ENCODE results near the gene MFSD8. TPM values are rescaled to one million over a fixed set of nuclear protein-coding genes. Genes with fewer than 3 reads are reported as not detected.
"Not testable (repeated sequence)": the region's sequence is repeated elsewhere in the genome, so short reads cannot be mapped to it uniquely, and the experiment has no call there.

The MFSD8 gene
- total RNA-seq, 1 donor from 2014 or later, result 65.6 TPM

DNA sequence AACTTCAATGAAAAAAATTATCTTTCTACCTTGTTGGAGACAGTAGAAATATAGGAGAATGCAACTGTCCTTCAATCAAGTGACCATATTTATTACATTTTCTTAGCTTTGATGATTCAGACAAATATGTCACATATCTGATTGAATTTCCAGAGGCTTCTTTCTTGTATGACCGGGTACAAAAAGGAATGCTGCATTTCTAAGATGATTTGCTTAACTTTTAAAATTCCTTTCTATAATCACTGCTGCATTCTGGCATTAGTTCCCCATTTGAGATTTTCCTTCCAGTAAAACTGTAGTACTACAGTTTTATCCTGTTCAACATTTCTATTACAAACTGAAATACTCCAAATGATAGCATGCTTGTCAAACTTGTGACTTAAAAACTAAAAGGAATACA is 5.2 kb downstream of the MFSD8 start:
- no peak for DNase-seq (ENCODE audit: low spot score in 2 of 2)
- FAIRE-seq, result no peak

- DNase-seq (ENCODE audit: low spot score in 2 of 2), result no peak
- no peak for FAIRE-seq
Measured at GRCh38 chr4:127957105-127957504, 7.9 kb downstream of the MFSD8 start.

DNA sequence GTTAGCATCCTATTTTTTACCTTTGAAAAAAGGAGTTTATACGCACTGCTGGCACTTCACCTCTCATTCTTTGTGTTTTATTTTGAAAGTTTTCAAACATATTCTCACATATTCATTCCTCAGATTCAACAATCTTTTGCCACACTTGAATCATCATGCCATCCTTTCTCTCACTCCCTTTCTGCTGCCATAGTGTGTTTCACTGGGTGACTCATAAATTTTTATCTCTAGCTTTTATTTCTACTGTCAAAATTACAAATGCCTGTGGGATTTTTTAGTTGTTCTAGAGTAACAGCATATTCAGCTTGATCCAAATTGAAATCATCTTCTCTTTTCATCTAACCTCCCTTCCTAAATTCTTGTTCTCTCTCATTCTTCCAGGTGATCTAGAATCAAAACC is 28.0 kb downstream of the MFSD8 start:
- FAIRE-seq, result no peak

GRCh38 chr4:127931836-127932235 is 33.1 kb downstream of the MFSD8 start:
- not testable (repeated sequence) for DNase-seq (ENCODE audit: low spot score in 2 of 2); FAIRE-seq

More for the DNA sequence above, 28.0 kb downstream of the MFSD8 start:
- no peak for DNase-seq (ENCODE audit: low spot score in 2 of 2)

DNA sequence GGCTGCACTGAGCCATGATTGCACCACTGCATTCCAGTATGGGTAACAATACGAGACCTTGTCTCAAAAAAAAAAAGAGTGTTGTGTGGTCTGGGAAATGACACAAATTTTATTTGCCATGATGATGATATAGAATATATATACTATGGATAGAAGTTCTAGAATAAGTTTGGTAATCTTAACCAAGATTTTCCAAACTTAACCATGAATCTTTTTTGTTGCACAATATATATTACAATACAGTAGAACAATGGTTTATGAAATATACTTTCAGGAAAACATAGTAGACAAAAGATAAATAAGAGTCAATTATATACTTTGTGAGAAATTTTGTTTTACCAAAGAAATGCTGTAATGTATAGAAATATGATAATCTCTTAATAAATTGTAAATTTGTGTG is 34.8 kb downstream of the MFSD8 start:
- DNase-seq (ENCODE audit: low spot score in 2 of 2), result no peak
- no peak for FAIRE-seq

- not testable (repeated sequence) for FAIRE-seq; DNase-seq (ENCODE audit: low spot score in 2 of 2)
Measured at GRCh38 chr4:127925720-127926119, 39.3 kb downstream of the MFSD8 start.

DNA sequence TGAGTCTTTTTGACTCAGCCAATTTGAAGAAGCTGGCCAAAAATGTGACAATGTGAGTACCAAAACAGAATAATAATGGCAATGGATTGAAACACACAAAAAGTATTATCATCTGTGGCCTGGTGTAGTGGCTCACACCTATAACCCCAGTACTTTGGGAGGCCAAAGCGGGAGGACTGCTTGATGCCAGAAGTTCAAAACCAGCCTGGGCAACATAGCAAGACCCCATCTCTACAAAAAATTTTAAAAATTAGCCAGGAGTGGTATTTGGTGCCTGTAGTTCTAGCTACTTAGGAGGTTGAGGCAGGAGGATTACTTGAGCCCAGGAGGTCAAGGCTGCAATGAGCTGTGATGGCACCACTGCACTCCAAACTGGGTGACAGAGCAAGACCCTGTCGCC is 42.7 kb downstream of the MFSD8 start:
- no peak for DNase-seq (ENCODE audit: low spot score in 2 of 2)
- FAIRE-seq, result no peak

- FAIRE-seq, result no peak
- no peak for DNase-seq (ENCODE audit: low spot score in 2 of 2)
Measured at GRCh38 chr4:127920521-127920920, 44.5 kb downstream of the MFSD8 start.

DNA sequence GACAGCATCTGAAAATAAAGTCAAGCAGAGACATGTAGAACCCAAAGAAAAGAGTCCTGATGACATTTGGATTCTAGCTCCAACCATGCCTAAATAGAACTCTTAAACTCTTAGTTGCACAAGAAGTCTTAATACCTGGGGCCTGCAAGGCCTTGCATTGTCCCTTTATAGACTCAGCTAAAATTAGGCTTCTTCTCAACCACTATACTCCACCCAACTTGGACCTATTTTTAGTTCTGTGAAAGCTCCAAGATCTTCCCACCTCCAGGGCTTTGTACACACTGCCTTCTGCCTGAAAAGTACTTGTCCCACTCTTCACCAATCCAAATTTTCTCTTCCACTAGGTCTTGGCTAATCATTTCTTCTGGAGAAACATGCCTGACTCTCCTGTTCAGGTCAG is 47.8 kb downstream of the MFSD8 start:
- DNase-seq (ENCODE audit: low spot score in 2 of 2) (no peak), FAIRE-seq (no peak)

GRCh38 chr4:127916512-127916911 is 48.5 kb downstream of the MFSD8 start:
- no peak for FAIRE-seq
- DNase-seq (ENCODE audit: low spot score in 2 of 2), result no peak

GRCh38 chr4:127905029-127905428 is 59.9 kb downstream of the MFSD8 start:
- FAIRE-seq, result no peak
- no peak for DNase-seq (ENCODE audit: low spot score in 2 of 2)

DNA sequence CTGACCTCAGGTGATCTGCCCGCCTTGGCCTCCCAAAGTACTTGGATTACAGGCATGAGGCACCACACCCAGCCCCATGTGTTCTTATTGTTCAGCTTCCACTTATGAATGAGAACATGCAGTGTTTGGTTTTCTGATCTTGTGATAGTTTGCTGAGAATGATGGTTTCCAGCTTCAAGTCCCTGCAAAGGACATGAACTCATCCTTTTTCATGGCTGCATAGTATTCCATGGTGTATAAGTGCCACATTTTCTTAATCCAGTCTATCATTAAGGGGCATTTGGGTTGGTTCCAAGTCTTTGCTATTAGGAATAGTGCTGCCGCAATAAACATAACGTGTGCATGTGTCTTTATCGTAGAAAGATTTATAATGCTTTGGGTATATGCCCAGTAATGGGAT is 65.3 kb downstream of the MFSD8 start:
- FAIRE-seq; DNase-seq (ENCODE audit: low spot score in 2 of 2): not testable (repeated sequence)

- no peak for FAIRE-seq
Measured at GRCh38 chr4:127896528-127896927, 68.4 kb downstream of the MFSD8 start.

GRCh38 chr4:127896069-127896468 is 68.9 kb downstream of the MFSD8 start:
- DNase-seq (ENCODE audit: low spot score in 2 of 2) (no peak), FAIRE-seq (no peak)

More at GRCh38 chr4:127896528-127896927, 68.4 kb downstream of the MFSD8 start:
- DNase-seq (ENCODE audit: low spot score in 2 of 2), result no peak

DNA sequence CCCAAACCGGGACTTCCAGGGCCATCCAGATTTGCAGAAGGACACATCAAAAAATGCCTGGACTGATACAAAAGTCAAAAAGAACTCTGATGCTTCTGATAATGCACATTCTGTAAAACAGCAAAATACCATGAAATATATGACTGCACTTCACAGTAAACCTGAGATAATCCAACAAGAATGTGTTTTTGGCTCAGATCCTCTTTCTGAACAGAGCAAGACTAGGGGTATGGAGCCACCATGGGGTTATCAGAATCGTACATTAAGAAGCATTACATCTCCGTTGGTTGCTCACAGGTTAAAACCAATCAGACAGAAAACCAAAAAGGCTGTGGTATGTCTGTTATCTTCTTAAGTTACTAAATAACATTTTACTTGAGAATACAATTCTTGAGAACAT is 75.1 kb downstream of the MFSD8 start:
- DNase-seq (ENCODE audit: low spot score in 2 of 2) (no peak), FAIRE-seq (no peak)

DNA sequence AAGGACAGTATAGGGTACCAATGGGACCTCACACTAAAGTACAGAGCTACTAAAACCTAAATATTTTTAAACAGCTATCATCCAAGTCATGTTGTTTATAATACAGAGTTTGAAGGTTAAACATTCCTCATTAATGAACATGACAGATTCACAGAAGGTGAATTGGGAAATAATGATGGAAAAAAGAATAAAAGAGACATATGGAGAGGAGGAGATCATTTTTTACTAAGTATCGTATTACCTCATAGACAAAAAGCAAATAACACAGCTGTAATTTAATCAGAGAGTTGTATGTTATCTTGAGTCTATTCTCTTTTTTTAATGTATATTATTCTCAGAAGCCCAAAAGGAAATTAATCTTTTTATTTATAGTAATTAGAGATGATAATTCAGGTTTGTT is 76.4 kb downstream of the MFSD8 start:
- FAIRE-seq (no peak), DNase-seq (ENCODE audit: low spot score in 2 of 2) (no peak)

GRCh38 chr4:127881563-127881864 is 83.5 kb downstream of the MFSD8 start:
- no peak for FAIRE-seq
- no peak for DNase-seq (ENCODE audit: low spot score in 2 of 2)

DNA sequence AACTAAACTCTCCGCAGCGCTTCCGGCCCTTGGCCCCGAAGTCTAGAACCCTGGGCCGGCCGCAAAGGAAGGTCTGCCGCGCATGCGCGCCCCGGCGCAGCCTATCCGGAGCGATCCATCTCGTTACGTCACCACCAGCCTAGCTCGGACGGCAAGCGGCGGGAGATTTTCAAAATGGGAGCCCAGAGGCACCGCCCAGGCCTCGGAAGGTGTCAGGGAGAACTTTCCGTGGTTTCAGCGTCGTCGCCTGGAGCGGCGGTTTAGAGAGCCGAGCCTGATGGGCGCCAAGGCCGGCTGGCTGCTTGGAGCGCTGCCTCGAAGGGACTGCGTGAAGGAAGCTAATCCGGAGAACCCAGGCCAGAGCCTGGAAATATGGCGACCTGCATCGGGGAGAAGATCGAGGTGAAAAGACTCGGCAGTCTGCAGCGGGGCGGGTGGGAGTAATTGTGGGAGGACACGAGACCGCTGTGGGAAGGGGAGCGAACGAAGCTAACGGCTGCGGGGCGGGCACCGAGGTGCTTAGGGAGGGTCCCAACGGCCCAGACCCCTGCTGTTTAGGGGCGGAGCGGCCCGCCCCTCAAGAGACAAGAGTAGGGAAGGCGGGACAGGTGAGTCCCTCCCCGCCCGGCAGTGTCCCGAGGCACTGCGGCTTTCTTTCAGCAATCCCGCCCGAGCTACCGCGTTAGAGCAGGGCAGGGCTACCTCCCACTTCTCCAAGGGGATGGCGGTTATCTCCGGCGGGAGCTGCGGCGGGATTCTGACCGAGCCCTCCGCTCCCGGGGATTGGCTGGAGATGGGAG is 84.0 kb downstream of the MFSD8 start, which contains the start of gene PLK4:
Gene PLK4 (plus strand): TSS at position 131 of the 800 bp plus-strand sequence. CDS start 242 bp downstream, at position 373.
- peak; percentile 8 for FAIRE-seq
- DNase-seq (ENCODE audit: low spot score in 2 of 2), result peak; percentile 63 to 92

GRCh38 chr4:127875791-127876190 is 89.2 kb downstream of the MFSD8 start:
- DNase-seq (ENCODE audit: low spot score in 2 of 2), result no peak
- FAIRE-seq, result no peak

DNA sequence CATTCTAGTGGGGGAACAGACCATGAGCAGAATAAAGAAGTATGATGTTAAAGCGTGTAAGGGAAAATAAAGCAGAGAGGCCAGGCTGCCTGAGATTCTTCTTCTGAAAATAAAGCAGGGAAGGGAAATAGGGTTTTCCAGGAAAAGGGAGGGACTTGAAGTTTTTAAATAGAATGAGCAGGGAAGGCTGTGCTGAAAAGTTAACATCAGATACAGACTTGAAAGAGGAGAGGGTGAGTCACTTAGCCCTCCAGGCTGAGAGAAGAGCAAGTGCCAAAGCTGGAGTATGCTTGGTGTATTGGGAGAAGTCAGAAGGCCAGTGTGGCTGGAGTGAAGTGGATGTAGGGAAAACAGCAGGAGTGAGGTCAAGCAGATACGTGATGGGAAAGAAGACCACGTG is 94.3 kb downstream of the MFSD8 start:
- peak in 1 of 2 donors; percentile 12 for DNase-seq (ENCODE audit: low spot score in 2 of 2)
- no peak for FAIRE-seq

GRCh38 chr4:127870281-127870680 is 94.7 kb downstream of the MFSD8 start:
- DNase-seq (ENCODE audit: low spot score in 2 of 2) (no peak), FAIRE-seq (no peak)

- no peak for DNase-seq (ENCODE audit: low spot score in 2 of 2)
- FAIRE-seq, result no peak
Measured at GRCh38 chr4:127868196-127868595, 96.8 kb downstream of the MFSD8 start.
